HepG2 (cell line): Measurements from ENCODE around the gene OR5M11. TPM values are rescaled to one million over a fixed set of nuclear protein-coding genes. Genes with fewer than 3 reads are reported as not detected.

Source experiments
- ATAC-seq: fragments of 200-7000 bp; cut with Tn5 transposase; 3 replicates; pipeline ENCODE4 v1.9.1; 2020; ENCODE audit warnings: mild to moderate bottlenecking, moderate library complexity
- BruUV-seq: library from RNA; stranded (reverse); fragments of 400-500 nt; replicated peaks from 2 replicates; lab custom pipeline; 2021; lab: Mats Ljungman, UMichigan
- CTCF ChIA-PET: fragments of 300-600 bp; formaldehyde crosslinking; extraction: SDS; loops from one replicate; lab custom pipeline; 2021; ENCODE audit warnings: low total read pairs, inconsistent platforms, low intra/inter-chr PET ratio; lab: Yijun Ruan, JAX
- POLR2A ChIA-PET: fragments of 350-600 bp; sonication (Branson Sonifier 250); formaldehyde crosslinking; loops from one replicate; lab custom pipeline; 2020; ENCODE audit warnings: antibody characterized with exemption, inconsistent platforms; lab: Yijun Ruan, JAX
- DNase-seq: peaks from one replicate; pipeline ENCODE4 v3.0.0-alpha.2; 2015; ENCODE audit warnings: low spot score
- FAIRE-seq: peaks from 3 replicates; lab custom pipeline; 2011; peaks lifted over from hg19 to GRCh38; lab: Jason Lieb, UNC
- H2AFZ ChIP-seq: one replicate; pipeline ENCODE4 v1.6.1; 2011; ENCODE audit warnings: low read length, inconsistent platforms
- H3K27ac ChIP-seq: fragments of 300-600 bp; 3 replicates; pipeline ENCODE4 v1.8.0; 2011; ENCODE audit warnings: mixed run types, mild to moderate bottlenecking, mixed read lengths, low read length, inconsistent platforms; ENCODE audit not compliant: insufficient read depth; ENCODE audit errors: extremely low read length
- H3K27me3 ChIP-seq, 2 experiments: fragments of 200-600 bp in 1 of 2; 2 replicates in 1 of 2; 3 replicates in 1 of 2; pipeline versions ENCODE4 v1.6.0 to v1.8.0; 2011; ENCODE audit warnings: low read length in 2 of 2, mild to moderate bottlenecking in 2 of 2, moderate library complexity in 2 of 2, inconsistent platforms in 1 of 2; ENCODE audit not compliant: insufficient read depth in 2 of 2, control insufficient read depth in 1 of 2
- H3K36me3 ChIP-seq, 2 experiments: fragments of 200-600 bp in 1 of 2; replicated peaks in 1 of 2; 2 replicates in 1 of 2; 3 replicates in 1 of 2; pipeline versions ENCODE4 v1.5.1 to v1.8.0; 2011; ENCODE audit warnings: low read length in 2 of 2, inconsistent platforms in 1 of 2; ENCODE audit not compliant: insufficient read depth in 2 of 2, control insufficient read depth in 1 of 2
- H3K4me1 ChIP-seq: 2 replicates; pipeline ENCODE4 v1.5.1; 2012; ENCODE audit warnings: low read length, inconsistent platforms; ENCODE audit not compliant: insufficient read depth
- H3K4me2 ChIP-seq: 2 replicates; pipeline ENCODE4 v1.6.0; 2011; ENCODE audit warnings: low read depth, low read length, inconsistent platforms
- H3K4me3 ChIP-seq, 3 experiments: fragments of 200-600 bp in 1 of 3; sonication (generic), shearing (Covaris generic) in 1 of 3; replicated peaks in 1 of 3; 2 replicates each; pipeline ENCODE4 v1.5.1; 2011 to 2016; ENCODE audit warnings: low read length in 3 of 3, inconsistent platforms in 2 of 3, low read depth in 2 of 3, mild to moderate bottlenecking in 2 of 3, control low read depth in 1 of 3, mixed read lengths in 1 of 3; ENCODE audit not compliant: insufficient read depth in 1 of 3
- H3K79me2 ChIP-seq: one replicate; pipeline ENCODE4 v1.6.1; 2011; ENCODE audit warnings: low read length, inconsistent platforms; ENCODE audit not compliant: insufficient read depth
- H3K9ac ChIP-seq: 2 replicates; pipeline ENCODE4 v1.6.0; 2011; ENCODE audit warnings: mild to moderate bottlenecking, low read depth, low read length, inconsistent platforms; ENCODE audit not compliant: insufficient read depth
- H3K9me3 ChIP-seq: 2 replicates; pipeline ENCODE4 v1.5.1; 2012; ENCODE audit warnings: mild to moderate bottlenecking, low read length
- H4K20me1 ChIP-seq: 2 replicates; pipeline ENCODE4 v1.6.0; 2011; ENCODE audit warnings: inconsistent platforms, mild to moderate bottlenecking, low read length, moderate library complexity; ENCODE audit not compliant: insufficient read depth
- FOXO1 ChIP-seq: sonication (generic); formaldehyde crosslinking; IDR thresholded peaks from 2 replicates; pipeline ENCODE4 v1.4.0; 2020; ENCODE audit warnings: missing genetic modification reagents
- HNRNPUL1 ChIP-seq: fragments of 200-400 bp; formaldehyde crosslinking; IDR thresholded peaks from 2 replicates; pipeline ENCODE4 v1.6.1; 2017; ENCODE audit warnings: low read depth, mild to moderate bottlenecking, low read length, moderate library complexity
- HOXA5 ChIP-seq: sonication (generic); formaldehyde crosslinking; IDR thresholded peaks from 2 replicates; pipeline ENCODE4 v1.4.0; 2020; ENCODE audit warnings: missing genetic modification reagents
- RAD21 ChIP-seq: fragments of 450-650 bp; formaldehyde crosslinking; IDR thresholded peaks from 2 replicates; pipeline ENCODE4 v1.5.0; 2020; ENCODE audit warnings: mild to moderate bottlenecking
- REL ChIP-seq: sonication (generic); formaldehyde crosslinking; conservative IDR thresholded peaks from 2 replicates; pipeline ENCODE4 v1.8.0; 2022; ENCODE audit warnings: mild to moderate bottlenecking, missing genetic modification reagents, moderate library complexity
- RNF219 ChIP-seq: sonication (generic); formaldehyde crosslinking; IDR thresholded peaks from 2 replicates; pipeline ENCODE4 v1.5.0; 2020; ENCODE audit warnings: mild to moderate bottlenecking, missing genetic modification reagents
- RXRA ChIP-seq: sonication (generic); formaldehyde crosslinking; IDR thresholded peaks from 2 replicates; pipeline ENCODE4 v1.5.1; 2020; ENCODE audit warnings: missing genetic modification reagents
- SOX13 ChIP-seq, 3 experiments: fragments of 450-650 bp in 1 of 3; sonication (generic) in 1 of 3; formaldehyde crosslinking in 1 of 3; IDR thresholded peaks in 2 of 3; conservative IDR thresholded peaks in 1 of 3; 2 replicates each; pipeline versions ENCODE4 v1.5.0 to v1.6.1; 2016 to 2020; ENCODE audit warnings: antibody characterized with exemption in 1 of 3, mild to moderate bottlenecking in 1 of 3, missing compliant biosample characterization in 1 of 3, missing genetic modification reagents in 1 of 3, moderate library complexity in 1 of 3
- THAP8 ChIP-seq: sonication (generic); formaldehyde crosslinking; IDR thresholded peaks from 2 replicates; pipeline ENCODE4 v1.5.1; 2020; ENCODE audit warnings: missing genetic modification reagents, mild to moderate bottlenecking, borderline replicate concordance
- TIGD3 ChIP-seq: sonication (generic); formaldehyde crosslinking; IDR thresholded peaks from 2 replicates; pipeline ENCODE4 v1.5.1; 2020; ENCODE audit warnings: mild to moderate bottlenecking, missing genetic modification reagents, borderline replicate concordance
- TOPORS ChIP-seq: sonication (generic); formaldehyde crosslinking; IDR thresholded peaks from 2 replicates; pipeline ENCODE4 v1.8.0; 2023; ENCODE audit warnings: mild to moderate bottlenecking, missing genetic modification reagents
- ZBTB33 ChIP-seq: sonication (generic); formaldehyde crosslinking; IDR thresholded peaks from 2 replicates; pipeline ENCODE4 v1.4.0; 2020; ENCODE audit warnings: missing genetic modification reagents
- ZNF10 ChIP-seq: sonication (generic); formaldehyde crosslinking; IDR thresholded peaks from 2 replicates; pipeline ENCODE4 v1.4.0; 2020; ENCODE audit warnings: mild to moderate bottlenecking, low read depth, missing genetic modification reagents, borderline replicate concordance
- ZNF180 ChIP-seq: sonication (generic); formaldehyde crosslinking; IDR thresholded peaks from 2 replicates; pipeline ENCODE4 v1.4.0; 2020; ENCODE audit warnings: low read depth, missing genetic modification reagents, borderline replicate concordance
- ZNF570 ChIP-seq: sonication (generic); formaldehyde crosslinking; IDR thresholded peaks from 2 replicates; pipeline ENCODE4 v1.4.0; 2020; ENCODE audit warnings: mild to moderate bottlenecking, missing genetic modification reagents, borderline replicate concordance
- WGBS: methylation state at CpG from one replicate; pipeline ENCODE4 v1.1.6; 2017; ENCODE audit warnings: low lambda C conversion rate; 5-methylcytosine and 5-hydroxymethylcytosine counted together
- in situ Hi-C: cut with HindIII; loops from 2 replicates; pipeline ENCODE4 v1.10.0; 2017; ENCODE audit warnings: low pct_unique_long_range_greater_than_20kb; ENCODE audit not compliant: extremely low pct_ligation_motif_present
- intact Hi-C: fragments of 100-400 bp; cut with micrococcal nuclease; formaldehyde crosslinking; loops from one replicate; pipeline ENCODE4 v1.10.0; 2022; ENCODE audit not compliant: unreplicated experiment
- polyA plus RNA-seq, 8 experiments: library from polyadenylated mRNA; depleted of rRNA in 3 of 8; stranded (reverse) in 7 of 8; unstranded in 1 of 8; fragments of >200 nt; fragmentation: Illumina TruSeq in 4 of 8; extraction: Trizol in 4 of 8; gene quantifications; 2 replicates each; pipeline versions ENCODE4 v1.2.1 to v1.2.3, GENCODE V29; 2011 to 2016; ENCODE audit warnings: low read depth in 4 of 8, missing spikeins in 1 of 8, mixed read lengths in 1 of 8; ENCODE audit not compliant: insufficient read depth in 1 of 8
- total RNA-seq, 5 experiments: library from RNA; depleted of rRNA; stranded (reverse); fragments of >200 nt; fragmentation: Illumina TruSeq; extraction: Trizol; gene quantifications; 2 replicates each; pipeline ENCODE4 v1.2.3, GENCODE V29; 2016; ENCODE audit warnings: low read depth in 1 of 5

Gene OR5M11
- total and polyA plus RNA-seq, 2 of the 13 experiments (the other 11 are each of a cell fraction or from before 2014, with no cell fraction given), result not detected

GRCh38 chr11:56545531-56545930 lies 2.5 kb upstream of the OR5M11 start:
- H3K9me3 ChIP-seq, result peaks cover 9% of the 10 kb centered on the region
- no peak overlapping the region for H3K27ac ChIP-seq
- no peaks in the 10 kb centered on the region for H3K79me2 ChIP-seq
- ATAC-seq, result no peak
- CTCF ChIA-PET, result no interaction called here
- H3K4me1 ChIP-seq, result no peaks in the 10 kb centered on the region
- H3K36me3 ChIP-seq, result no peaks in the 10 kb centered on the region
- DNase-seq, result no peak
- no peak for FAIRE-seq
- intact Hi-C loops, result no loop called here
- H3K9ac ChIP-seq, result no peak overlapping the region
- TF ChIP-seq ZNF570 (CRISPR knock-in tag), result no peak
- TF ChIP-seq RNF219 (CRISPR knock-in tag), result no peak
- no peak for TF ChIP-seq TOPORS (CRISPR knock-in tag)
- no peak for TF ChIP-seq FOXO1 (CRISPR knock-in tag)
- TF ChIP-seq SOX13 (IDR thresholded peaks at IDR 0.05), result no peak
- TF ChIP-seq SOX13 (CRISPR knock-in tag; conservative IDR thresholded peaks at IDR 0.05 in 1 of 2, IDR thresholded peaks at IDR 0.05 in 1 of 2), result no peak
- TF ChIP-seq ZNF180 (CRISPR knock-in tag), result no peak
- no peak for TF ChIP-seq REL
- TF ChIP-seq THAP8 (CRISPR knock-in tag), result no peak
- TF ChIP-seq TIGD3 (CRISPR knock-in tag), result no peak
- TF ChIP-seq RAD21, result no peak
- no peak for TF ChIP-seq HOXA5 (CRISPR knock-in tag)
- no peak for TF ChIP-seq HNRNPUL1
- TF ChIP-seq ZNF10, result no peak
- TF ChIP-seq ZBTB33 (CRISPR knock-in tag), result no peak
- TF ChIP-seq RXRA (CRISPR knock-in tag), result no peak
- TF ChIP-seq, all 625 proteins: peak for 0
- H2AFZ ChIP-seq, result no peak overlapping the region
- in situ Hi-C loops, result no loop called here
- no peaks in the 10 kb centered on the region for H4K20me1 ChIP-seq
- BruUV-seq, result no TSS peak
- no peaks in the 10 kb centered on the region for H3K27me3 ChIP-seq
- H3K4me3 ChIP-seq, result no peak overlapping the region
- 37% methylated on average over 6 of the region's 6 CpGs for WGBS
- no peak overlapping the region for H3K4me2 ChIP-seq
- POLR2A ChIA-PET, result no interaction called here
